SK-N-MC (cell line): Measurements from ENCODE around the gene PCIF1.

ENCODE experiments used
- EZH2 ChIP-seq: fragments of 200-600 bp; sonication (generic); IDR thresholded peaks from one replicate; pipeline ENCODE4 v1.6.1; 2017; ENCODE audit warnings: antibody characterized with exemption
- FOXP2 ChIP-seq: optimal IDR thresholded peaks from 2 replicates; pipeline ENCODE3; 2011; ENCODE audit warnings: mild to moderate bottlenecking, moderate library complexity; ENCODE audit not compliant: insufficient read depth; ENCODE audit errors: extremely low read length, control extremely low read depth
- POLR2AphosphoS5 ChIP-seq: IDR thresholded peaks from 2 replicates; pipeline ENCODE4 v1.6.1; 2012; ENCODE audit warnings: mild to moderate bottlenecking, low read depth, low read length, borderline replicate concordance

- TF ChIP-seq EZH2: no peak
- TF ChIP-seq POLR2AphosphoS5: no peak
- no peak for TF ChIP-seq FOXP2
These were observed 19.2 kb downstream of the PCIF1 start for GRCh38 chr20:45953672-45954071.
